Activated T-helper 1 cell treated with anti-CD3 and anti-CD28 coated beads, Interleukin-2, amount 50 U/mL, for 16 hours (primary cell): Measurements from ENCODE around the gene MRPL42.
"Not testable (repeated sequence)": the region's sequence is repeated elsewhere in the genome, so short reads cannot be mapped to it uniquely, and the experiment has no call there.

Source experiments
- DNase-seq, 2 donors: peaks; one replicate each; pipeline ENCODE4 v3.0.0-alpha.2; 2020; ENCODE audit warnings: low read depth in 1 of 2, low spot score in 1 of 2

The MRPL42 gene

DNA sequence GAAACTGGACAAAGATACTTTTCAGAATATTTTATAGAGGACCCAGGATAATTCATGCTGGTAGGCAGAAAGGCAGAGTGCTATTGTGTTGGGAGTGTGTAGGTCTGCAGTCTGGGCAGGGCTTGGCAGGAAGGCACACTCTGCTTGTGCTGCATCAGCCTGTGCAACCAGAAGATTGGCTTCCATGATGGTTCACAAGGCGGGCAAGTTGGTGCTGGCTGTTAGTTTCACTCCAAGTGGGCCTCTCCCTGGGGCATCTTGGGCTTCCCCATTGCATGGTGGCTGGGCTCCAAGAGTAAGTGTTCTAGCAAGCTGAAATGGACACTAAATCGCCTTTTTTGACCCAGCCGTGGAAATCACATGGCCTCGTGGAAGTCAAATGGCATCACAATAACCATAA is 23.7 kb upstream of the MRPL42 start:
- DNase-seq, result no peak

DNA sequence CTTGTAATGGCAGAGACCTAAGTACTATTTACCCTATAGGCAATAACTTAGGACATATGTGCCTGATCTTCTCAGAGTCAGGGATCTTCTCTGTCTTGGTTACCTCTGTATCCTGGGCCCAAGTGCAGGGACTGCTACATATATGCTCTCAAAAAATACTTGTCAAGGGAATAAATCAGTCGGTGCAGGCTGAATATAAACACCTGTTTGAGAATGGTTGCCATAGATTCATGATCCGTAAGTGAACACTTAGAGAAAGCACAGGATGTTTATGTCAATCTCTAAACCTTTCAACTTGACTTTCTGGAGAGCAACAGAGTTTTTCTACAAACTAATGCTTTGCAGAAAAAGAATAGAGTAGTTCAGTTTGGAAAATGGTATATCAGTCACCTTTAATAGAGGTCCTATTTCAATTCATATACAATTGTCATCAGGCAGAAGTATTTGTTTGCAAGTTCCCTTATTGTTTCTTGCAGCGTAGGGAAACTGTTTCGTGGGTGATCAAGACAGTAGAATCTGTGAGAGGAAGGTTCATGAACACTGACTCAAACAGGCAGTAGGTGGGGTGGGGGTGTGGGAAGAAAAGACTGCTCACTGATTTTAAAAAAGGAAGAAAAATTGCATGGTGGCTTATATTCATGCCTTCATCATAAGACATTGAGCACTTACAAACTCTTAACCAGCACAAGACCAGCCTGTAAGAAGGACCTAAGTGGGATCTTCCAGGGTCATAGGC is 19.6 kb upstream of the MRPL42 start:
- no peak for DNase-seq

DNA sequence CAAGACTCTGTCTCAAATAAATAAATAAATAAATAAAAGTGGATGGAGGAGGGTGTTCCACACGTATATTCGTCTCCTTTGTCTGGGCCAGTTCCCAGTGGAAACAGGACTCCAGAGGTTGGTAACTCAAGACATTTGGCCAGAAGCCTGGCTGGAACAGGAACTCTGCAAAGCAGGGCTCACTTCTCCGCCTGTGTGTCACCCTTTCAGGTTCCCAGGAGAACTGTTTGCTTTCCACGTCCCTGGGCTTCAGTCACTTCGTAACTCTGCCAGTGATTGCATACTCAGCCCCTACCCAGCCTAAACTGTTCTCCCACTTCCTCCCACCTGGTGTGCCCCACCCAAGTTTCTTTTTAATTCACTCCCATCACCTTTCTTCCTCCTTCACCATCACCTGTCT is 18.5 kb upstream of the MRPL42 start:
- DNase-seq, result no peak

DNA sequence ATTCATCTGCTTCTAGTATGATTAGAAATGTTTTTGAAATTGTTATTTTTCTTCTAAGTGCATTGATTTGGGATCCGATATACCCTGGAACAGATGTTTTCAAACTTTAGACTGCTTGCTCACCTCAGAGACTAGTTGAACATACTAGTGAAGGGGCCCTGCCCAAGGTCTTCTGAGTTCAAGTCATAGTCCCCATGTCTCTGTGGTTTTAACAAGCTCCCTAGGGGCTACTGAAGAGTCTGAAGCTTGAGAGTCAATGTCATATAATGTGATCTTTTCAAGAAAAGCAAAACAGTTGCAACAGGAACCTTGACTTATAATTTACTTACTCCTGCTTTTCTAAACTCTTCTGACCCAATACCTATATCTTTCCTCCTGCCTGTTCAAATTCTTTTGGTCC is 18.0 kb upstream of the MRPL42 start:
- DNase-seq, result no peak

DNA sequence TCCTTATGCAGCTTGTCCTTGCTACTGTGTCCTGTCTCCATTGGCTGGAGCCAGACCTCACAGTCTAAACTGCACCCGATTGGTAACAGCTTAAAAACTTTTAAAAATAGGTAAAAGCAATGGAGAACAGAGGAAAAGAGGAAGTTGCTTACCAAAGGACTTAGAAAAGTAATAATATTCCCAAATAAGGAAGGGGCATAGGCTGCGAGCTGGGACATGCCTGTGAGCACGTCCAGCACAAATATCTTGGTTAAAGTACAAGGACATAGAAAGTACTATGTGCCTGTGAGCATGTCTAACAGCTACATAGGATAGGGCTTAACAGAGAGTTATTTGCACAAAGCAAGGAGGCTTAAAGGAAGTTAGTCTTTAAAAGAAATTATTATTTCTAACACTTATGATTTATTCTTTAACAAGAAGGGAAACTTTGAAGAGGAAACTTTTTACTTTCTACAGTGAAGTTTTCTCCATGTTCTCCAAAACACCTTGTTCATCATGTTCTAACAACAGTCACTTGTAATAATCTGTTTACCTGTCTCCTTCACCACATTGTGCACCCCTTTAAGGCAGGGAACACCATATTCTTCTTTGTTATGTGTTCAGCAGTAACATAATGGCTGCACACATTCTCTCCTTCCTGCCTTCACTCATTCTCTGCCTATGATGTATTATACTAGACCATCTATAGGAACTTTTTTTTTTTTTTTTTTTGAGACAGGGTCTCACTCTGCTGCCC is 15.7 kb upstream of the MRPL42 start:
- DNase-seq, result no peak

DNA sequence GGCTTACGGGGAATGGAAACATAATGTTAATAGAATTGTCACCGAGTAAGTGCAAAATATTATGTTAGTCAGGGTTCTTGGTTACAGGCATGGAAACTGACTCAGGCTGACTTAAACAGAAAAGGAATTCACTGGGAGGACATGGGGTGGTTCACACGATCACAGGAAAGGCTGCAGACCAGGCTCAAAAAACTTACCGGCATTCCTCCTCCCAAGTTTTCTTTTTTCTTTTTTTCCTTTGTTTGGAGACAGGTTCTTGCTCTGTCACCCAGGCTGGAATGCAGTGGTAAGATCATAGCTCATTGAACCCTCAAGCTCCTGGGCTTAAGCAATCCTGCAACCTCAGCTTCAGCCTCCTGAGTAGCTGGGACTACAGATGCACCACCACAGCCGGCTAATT is 13.7 kb upstream of the MRPL42 start:
- no peak for DNase-seq

DNA sequence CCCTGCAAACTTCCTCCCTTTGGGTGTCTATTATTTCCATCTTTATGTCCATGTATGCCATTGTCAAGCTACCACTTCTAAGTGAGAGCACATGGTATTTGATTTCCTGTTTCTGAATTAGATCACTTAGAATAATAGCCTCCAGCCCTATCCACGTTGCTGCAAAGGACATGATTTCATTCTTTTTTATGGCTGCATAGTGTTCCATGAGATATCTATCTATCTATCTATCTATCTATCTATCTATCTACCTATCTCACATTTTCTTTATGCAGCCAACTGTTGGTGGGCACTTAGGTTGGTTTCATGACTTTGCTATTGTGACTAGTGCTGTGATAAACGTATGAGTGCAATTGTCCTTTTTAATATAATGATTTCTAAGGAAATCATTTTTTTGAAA is 11.2 kb upstream of the MRPL42 start:
- no peak for DNase-seq

DNA sequence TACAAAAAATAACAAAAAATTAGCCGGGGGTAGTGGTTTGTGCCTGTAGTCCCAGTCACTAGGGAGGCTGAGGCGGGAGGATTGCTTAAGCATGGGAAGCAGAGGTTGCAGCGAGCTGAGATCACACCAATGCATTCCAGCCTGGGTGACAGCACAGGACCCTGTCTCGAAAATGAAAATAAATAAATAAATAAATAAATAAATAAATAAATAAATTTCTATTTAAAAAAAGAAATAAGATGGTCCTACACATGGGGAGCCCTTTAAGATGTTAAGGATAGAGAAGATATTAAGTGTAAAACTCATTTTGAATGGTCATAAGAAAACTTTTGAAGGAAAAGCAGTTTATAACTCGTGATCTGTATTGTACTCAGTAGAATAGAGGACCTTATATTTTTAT is 8.2 kb upstream of the MRPL42 start:
- no peak for DNase-seq

DNA sequence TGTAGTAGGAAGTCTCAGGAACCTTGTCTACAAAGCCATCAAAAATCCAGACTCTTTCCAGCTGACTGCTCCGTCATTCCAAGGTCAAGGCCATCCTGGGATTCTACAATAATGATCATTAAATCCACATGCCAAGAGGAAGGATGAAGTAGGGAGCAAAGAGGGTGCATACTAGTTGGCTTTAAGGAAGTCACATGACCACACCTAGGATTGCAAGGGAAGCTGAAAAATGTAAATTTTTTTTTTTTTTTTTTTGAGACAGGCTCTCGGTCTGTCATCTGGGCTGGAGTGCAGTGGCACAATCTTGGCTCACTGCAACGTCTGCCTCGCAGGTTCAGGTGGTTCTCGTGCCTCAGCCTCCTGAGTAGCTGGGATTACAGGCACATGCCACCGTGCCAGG is 7.3 kb upstream of the MRPL42 start:
- DNase-seq, result no peak

DNA sequence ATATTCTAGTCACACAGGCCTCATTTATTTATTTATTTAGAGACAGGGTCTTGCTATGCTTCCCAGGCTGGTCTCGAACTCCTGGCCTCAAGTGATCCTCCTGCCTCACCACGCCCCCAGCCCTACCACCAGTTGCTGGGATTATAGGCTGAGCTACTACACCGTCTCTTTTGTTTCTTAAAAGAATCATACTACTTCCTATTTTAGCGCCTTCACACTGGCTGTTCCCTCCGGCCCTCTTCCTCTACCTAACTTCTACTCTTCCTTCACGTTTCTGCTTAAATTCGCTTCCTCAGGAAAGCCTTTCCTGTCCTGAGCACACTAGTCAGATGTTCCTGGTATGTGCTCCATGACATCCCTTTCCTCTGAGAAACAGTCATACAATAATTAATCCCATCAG is 6.4 kb upstream of the MRPL42 start:
- no peak for DNase-seq

DNA sequence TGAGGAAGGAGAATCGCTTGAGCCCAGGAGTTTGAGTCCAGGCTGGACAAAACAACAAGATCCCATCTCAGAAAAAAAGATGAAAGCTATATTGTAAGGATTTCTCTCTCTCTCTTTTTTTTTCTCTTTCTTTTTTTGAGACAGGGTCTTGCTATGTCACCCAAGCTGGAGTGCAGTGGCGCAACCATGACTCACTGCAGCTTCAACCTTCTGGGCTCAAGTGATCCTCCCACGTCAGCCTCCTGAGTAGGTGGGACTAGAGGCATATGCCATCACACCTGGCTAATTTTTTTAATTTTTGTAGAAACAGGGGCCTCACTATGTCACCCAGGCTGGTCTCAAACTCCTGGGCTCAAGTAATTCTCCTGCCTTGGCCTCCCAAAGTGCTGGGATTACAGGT is 5.8 kb upstream of the MRPL42 start:
- no peak for DNase-seq

DNA sequence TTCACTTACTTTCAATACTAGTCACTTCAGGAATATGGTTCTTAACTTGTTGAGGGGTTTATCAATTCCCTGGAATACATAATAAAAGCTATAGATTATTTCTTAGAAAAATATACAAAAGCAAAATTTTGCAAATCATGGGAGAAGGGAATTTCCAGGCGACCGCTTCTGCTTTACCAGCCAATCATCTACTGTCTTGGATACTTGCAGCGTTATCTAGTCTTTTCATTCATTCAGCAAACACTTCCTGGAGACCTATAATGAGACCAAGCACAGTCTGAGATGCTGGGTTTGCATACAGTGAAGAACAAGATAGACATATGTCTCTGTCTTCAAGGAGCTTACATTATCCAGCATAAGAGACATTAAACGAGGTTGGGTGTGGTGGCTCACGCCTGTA is 1.5 kb upstream of the MRPL42 start:
- DNase-seq, result no peak

DNA sequence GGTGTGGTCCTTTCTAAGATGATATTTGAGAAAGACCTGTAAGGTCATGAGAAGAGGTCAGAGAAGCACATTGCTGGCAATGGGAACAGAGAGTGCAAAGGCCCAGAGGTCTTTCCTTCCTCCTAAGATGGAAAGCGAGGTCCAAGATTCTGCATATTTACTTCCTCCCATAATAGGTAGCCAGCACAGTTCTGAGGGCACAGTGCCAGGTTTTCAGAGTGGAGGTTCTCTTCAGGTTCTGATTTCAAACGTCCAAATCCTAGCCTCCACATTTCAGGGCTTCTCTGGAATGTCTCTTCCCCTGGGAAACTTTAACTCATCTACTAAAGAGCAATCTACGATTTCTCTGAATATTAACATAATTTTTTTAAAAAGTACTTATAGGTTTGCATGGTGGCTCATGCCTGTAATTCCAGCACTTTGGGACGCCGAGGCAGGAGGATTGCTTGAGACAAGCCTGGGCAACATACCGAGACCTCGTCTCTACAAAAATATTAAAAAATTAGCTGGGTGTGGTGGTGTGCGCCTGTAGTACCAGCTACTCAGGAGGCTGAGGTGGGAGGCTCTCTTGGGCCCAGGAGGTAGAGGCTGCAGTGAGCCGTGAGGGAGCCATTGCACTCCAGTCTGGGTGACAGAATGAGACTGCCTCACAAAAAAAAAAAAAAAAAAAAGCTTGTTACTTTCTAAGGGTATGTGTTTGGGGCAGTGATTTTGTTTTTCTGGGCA is 526 bp upstream of the MRPL42 start:
- no peak for DNase-seq

DNA sequence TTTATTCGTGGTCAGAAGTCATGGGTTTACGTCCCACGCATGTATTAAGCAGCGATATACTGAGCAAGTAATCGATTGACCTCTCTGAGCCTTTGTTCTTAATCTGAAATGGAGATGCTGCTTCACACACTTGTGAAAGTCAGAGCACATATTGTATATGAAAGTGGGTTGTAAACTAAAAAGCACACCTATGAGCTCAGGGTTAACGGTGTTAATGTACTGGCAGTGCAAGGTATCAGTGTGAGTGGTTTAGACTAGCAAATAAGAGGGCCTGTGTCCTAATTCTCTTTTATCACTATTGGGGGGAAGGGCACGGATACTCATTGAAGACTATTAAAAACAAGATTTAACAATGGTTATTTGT is 676 bp downstream of the MRPL42 start:
- DNase-seq, result no peak

DNA sequence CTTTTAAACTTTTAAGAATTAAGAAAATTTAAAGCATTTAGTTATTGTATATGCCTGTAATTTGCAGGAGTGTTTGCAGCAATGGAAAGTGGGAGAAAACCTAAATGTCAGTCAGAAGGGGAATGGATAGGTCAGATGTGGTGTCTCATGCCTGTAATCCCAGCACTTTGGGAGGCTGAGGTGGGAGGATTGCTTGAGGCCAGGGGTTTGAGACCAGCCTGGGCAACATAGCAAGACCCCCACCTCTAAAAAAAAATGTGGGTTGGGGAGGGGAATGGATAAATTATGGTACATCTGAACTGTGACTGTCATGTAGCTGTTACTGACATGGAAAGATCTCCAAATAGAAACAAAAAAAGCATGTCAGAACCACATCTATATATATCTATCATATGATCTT is 2.1 kb downstream of the MRPL42 start:
- DNase-seq, result no peak

DNA sequence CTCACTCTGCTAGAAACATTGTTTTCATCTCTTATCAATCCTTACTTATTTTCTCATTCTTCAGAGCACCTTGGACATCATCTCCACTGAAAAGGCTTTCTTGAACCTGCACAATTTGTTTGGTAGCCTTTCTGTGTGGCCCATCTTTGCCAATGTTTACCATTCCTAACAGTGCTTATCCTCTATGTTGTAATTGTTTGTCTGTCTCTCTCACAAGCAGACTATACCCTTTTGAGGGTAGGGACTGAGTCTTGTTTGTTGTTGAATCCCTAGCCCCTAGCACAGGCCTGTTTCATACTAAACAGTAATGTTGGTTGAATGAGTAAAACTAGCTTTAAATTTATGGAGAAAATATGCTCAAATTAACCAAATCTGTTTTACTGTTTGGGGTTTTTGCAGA is 9.2 kb downstream of the MRPL42 start:
- DNase-seq, result no peak

DNA sequence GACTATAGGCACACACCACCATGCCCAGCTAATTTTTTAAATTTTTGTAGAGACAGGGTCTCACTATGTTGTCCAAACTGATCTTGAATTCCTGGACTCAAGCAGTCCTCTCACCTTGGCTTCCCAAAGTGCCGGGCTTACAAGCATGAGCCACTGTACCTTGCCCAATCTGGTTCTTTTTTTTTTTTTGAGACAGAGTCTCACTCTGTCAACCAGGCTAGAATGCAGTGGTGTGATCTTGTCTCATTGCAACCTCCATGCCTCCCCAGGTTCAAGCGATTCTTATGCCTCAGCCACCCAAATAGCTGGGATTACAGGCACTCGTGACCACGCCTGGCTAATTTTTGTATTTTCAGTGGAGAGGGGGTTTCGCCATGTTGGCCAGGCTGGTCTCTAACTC is 15.4 kb downstream of the MRPL42 start:
- no peak for DNase-seq

DNA sequence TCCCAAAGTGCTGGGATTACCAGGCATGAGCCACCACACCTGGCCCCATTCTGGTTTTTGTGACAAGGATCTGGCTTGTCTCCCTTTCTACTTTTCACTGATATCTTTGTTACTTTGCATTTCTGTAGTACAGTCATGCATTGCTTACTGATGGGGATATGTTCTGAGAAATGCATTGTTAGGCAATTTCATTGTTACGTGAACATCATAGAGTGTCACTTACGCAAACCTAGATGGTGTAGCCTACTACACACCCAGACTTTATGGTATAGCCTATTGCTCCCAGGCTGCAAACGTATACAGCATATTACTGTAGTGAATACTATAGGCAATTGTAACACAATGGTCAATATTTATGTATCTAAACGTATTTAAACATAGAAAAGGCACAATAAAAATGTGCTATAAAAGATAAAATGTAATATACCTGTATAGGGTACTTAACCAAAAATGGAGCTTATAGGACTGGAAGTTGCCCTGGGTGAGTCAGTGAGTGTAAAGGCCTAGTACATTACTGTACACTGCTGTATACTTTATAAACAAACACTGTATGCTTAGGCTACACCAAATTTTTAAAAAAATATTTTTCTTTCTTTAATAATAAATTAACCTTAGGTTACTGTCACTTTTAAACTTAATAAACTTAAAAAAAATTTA is 16.0 kb downstream of the MRPL42 start:
- DNase-seq, result no peak

DNA sequence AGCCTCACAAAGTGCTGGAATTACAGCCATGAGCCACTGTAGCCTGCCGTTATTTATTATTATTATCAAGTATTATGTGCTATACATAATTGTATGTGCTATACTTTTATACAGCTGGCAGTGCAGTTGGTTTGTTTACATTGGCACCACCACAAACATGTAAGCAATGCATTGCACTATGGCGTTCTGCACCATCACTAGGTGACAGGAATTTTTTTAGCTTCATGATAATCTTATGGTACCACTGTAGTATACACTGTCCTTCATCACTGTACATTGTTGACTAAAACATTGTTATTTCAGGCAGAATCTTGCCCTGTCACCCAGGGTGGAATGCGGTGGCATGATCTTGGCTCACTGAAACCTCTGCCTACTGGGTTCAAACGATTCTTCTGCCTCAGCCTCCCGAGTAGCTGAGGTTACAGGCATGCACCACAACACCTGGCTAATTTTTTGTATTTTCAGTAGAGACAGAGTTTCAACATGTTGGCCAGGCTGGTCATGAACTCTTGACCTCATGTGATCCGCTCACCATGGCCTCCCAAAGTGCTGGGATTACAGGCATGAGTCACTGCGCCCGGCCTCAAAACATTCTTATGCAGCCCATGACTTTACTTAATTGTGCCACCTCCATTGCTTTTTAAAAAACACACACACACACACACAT is 17.1 kb downstream of the MRPL42 start:
- DNase-seq, result no peak

DNA sequence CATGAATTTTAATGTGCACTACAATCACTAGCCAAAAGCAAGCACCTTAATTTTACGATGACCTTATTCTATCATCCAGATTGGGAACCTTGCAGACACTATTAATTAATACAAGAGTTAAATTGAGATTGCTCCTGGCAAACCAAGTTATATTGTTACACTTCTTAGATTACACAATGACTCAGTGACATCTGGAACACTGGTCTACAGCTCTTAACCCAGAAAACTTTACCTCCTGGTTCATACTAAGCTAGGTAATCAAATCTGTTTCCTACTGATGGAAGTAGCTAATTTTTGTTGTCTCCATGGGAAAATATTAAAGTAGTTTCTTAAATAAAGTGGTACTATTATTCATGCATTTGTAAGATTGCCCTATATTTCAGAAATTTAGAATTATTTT is 25.5 kb downstream of the MRPL42 start:
- DNase-seq, result not testable (repeated sequence)

DNA sequence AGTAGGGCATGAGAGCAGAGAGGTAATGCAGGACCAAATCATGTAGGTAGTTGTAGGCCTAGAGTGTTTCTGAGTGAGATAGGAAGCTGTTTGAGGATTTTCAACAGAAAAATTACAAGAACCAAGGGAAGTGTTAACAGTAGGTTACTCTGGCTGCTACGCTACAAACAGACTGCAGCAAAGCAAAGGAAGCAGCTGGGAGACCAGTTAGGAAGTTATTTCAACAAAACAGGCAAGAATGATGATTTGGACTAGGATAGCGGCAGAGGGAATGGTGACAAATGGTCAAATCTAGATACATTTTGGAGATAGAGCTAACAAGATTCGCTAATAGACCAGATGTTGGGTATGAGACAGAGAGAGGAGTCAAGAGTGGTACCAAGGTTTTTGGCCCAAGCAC is 26.8 kb downstream of the MRPL42 start:
- no peak for DNase-seq
